NOMO-1 treated with DMSO at 0.1 percent for 48 hours (cell line): ENCODE measurements around the gene FUT9.

Experiments
- DNase-seq: peaks from one replicate; lab custom pipeline; 2025; ENCODE audit not compliant: unreplicated experiment; lab: John Stamatoyannopoulos, UW

The FUT9 gene

DNA sequence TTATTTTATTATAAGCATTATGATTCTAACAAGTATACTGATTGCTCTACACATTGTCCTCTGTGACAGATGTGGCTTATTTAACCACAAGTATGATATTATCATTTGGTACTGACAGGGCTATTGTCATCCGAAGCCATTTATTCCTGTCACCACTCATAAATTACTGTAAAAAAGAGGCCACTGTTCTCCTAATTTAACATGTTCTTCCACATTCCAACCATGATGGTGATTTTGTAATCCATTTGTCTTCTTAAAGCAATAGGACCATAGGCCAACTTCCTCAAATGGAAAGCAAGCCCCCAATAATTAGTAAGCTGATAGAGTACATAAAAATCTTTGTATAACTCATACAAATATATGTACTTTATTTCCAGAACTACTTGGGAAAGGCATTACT lies 50.6 kb downstream of the FUT9 start:
- no peak for DNase-seq

DNA sequence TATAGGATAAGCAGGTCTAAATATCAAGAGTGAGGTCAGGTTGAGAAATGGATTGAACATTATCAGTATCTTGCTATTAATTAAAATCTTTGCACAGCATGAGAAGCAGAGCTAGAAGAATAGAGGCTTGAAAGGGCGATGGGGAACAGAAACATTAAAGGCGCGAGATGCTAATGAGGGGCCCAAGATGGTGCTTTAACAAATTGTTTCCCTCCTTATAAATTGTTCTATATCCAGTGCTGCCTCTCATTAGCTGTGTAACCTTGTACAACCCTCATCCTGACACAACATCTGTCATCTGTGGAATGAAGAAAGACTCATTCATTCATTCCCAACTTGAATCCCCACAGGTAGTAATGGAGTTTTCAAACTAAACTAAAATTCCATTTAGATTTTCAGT lies 57.8 kb downstream of the FUT9 start:
- no peak for DNase-seq

DNA sequence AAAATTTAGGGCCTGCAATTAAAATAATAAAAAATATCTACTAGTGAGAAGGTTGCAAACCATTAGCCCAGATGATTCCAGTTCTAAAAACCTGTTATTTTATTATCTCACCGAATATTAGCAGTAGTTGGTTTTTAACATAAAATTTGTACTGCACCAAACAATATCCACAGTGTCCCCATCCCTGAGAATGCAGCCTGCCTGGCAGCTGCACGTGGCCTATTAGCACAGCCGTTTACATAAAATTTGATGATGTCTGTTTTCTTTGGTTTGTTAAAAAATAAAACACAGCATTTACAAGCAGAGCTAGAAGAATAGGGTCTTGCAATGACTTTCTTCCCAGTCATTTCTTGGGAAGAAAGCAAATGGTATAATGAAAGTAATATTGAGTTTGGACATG lies 58.2 kb downstream of the FUT9 start:
- DNase-seq = no peak

DNA sequence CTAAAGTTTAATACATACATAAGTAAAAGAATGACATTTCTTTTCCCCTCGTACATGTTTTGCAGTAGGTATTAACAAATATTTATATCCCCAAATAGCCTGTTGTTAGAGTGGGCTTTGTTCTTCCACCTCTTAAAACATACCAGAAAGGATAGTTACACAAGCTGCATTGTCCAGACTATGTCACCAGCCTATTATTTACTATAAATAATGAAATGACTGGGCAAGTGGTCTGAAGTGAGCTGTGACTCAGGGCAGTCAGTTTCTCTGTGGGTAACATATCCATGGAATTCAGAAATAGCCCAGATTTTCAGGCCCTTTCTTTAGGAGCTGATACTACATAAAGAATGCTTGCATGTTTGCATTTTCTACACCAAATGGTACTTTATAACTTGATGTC lies 60.1 kb downstream of the FUT9 start:
- DNase-seq = no peak

DNA sequence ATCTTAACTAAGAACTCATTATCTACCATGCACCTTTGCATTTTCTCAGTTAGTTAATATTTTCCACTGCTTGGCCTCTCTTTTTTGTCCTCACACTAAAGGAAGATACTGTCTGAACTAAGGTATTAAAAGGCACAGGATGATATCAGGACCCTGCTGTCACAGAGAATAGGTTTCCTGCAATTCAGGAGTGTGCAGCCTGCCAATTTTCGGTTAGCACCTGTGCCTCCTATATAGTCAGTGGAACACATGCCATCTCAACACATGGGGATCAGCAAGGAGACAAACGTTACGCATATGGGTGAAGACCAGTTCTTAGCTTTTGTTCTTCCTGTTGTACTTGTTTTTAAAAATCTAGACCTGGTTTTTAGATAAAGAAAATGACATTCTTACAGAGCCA lies 71.0 kb downstream of the FUT9 start:
- DNase-seq = no peak

DNA sequence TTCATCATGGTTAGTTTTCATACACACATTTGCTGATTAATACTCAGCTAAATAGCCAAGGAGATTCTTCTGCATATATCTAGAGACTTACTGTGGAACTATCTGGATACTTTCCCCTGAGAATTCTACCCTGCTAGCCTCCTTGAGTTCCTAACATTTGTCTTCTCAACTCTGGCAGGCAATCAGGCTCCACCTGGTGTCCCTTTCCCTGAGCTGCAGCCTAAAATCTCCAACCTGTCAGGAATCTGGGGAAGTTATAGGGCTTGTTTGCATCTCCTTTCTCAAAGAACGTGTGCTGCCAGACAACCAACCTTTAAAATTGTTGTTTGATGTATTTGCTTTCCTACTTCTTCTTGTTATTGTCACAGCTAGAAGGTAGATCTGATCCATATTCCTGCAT lies 73.4 kb downstream of the FUT9 start:
- DNase-seq = no peak

DNA sequence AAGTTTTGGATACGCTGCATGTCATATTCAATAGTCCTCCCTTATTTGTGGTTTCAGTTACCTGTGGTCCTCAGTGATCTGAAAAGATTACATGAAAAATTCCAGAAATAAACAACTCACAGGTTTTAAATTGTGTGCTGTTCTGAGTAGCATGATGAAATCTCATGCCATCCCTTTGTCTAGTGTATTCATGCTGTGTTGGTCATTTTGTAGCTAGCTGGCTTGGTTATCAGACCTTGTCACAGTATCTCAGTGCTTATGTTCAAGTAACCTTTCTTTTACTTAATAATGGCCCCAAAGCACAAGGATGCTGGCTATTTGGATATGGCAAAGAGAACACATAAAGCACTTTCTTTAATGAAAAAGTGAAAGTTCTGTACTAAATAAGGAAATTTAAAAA lies 78.3 kb downstream of the FUT9 start:
- DNase-seq = no peak

DNA sequence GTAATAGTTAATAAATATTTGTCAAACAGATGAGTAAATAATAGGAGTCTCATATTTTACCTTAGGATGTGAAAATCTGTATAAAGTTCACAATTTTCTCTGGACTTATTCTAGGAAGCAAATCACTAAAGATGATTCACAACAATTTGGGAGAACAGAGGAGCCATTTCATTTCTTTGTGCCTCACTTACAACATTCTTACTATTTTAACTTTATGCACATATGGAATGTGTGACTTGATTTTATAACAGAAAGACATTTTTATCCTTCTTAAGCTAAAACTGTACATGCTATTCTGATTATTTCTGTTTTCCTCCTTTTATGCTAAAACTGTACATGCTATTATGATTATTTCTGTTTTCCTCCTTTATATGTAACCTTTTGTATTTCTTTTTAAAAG lies 83.3 kb downstream of the FUT9 start:
- no peak for DNase-seq

DNA sequence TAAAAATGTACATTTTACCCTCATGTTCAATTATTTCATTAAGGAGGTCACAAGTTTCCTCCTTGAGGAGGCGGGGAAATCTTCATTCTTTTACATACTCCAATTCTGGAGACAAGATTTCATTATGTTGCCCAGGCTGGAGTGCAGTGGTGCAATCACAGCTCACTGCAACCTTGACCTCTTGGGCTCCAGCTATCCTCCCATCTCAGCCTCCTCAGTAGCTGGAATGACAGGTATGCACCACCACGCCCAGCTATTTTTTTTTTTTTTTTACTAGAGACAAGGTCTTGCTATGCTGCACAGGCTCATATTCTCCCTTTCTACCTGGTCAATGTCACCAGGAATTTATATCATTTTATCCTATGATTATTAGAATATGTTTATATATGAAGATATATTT lies 85.8 kb downstream of the FUT9 start:
- DNase-seq = no peak

DNA sequence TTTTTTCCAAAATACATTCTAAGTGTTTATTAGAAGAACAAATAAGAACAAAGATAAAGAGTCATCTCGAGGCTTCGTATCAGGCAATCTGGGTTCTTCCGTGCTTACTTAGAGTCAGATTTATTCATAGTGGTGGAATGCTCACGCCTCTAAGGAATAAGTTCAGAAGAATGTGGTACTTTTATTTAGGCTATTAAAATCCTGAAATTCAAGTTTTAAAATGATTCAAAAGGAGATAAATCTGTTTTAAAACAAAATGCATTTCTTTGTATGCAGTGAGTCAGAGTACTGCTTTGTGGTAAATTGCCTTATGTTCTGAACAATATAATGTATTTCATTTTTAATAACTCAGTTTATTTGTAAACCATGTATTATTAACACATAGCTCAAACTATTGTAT lies 89.1 kb downstream of the FUT9 start:
- DNase-seq = no peak

DNA sequence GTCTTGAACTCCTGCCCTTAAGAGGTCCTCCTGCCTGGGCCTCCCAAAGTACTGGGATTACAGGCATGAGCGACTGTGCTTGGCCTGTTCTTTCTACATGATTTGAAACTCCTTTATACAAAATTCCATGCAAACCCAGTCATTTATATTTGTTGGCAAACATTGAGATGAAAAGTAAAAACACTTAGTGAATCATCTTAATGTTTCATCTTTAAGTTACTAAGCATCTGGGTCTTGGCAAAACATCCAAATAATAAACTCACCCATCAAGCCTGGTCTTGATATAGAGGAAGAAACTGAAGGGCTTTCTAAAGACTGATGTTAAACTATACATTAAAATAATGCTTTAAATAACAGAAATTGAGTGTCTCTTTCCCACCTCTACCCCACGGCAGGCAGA lies 95.1 kb downstream of the FUT9 start:
- no peak for DNase-seq

DNA sequence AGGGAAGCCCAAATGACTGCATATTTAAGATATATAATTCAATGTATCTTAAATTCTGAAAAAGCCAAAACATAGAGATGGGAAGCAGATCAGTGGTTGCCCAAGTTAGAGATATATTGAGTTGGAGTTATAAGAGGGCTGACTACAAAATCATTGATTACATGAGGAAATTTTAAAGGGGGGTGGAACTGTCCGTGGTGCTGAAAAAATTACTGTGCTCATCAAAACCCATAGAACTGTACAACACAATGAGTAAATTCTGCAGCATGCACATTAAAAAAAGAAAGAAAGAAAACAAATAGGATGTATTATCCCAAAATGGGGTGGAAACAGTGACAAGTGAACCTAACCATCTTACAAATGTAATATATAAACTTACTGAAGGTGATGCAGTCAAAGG lies 100.9 kb downstream of the FUT9 start:
- DNase-seq = no peak

DNA sequence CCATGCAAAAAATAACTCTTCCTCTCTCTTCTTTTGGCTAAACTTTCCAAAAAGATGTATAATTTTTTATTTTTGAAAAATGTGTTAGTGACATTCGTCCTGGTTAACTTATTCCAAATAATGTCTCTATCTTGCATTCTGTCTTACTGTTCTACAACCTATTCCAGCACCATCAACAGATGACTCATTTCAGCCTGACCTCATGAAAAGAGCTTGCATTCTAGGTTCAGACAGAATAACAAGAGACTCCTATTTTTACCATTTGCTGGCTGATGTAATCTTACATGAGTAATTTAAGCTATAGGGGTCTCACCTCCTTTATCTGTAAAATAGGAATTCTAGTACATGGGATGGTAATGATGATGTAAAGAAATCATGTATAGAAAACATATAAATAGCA lies 109.0 kb downstream of the FUT9 start:
- no peak for DNase-seq

DNA sequence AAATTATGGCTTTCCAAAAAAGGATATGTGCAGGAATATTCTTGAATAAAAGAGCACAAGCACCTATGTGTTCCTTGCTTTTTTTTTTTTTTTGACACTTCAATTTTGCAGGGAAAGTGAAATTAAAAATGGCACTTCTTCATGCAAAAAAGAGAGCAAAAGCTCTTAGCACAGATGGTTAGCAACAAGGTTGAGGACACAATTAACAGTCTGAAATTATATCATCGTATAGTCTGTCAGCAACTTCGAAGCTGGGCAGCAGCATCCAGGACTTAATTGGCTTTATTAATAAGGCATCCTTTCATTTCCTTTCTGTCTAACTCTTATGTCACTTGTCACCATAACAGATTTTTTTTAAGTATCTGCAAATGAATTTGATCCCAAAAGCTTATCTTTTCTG lies 122.6 kb downstream of the FUT9 start:
- no peak for DNase-seq

DNA sequence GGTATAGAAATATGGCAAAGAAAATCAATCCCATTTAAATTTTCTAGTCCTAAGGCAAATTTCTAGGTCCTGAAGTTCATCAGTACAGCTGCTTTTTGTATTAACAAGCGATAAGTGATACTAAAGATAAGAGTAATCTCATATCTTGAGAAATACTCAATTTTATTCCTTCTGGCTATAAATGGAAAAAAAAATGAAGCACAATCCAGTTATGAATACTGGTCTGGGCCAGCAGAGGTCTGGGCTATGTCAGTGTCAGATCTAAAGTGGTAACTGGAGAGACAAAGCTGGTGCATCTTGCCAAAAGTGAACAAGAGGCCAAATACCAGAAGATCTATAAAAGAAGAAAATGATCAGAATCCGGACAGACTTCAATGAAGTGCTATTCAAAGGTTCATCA lies 126.4 kb downstream of the FUT9 start:
- no peak for DNase-seq

DNA sequence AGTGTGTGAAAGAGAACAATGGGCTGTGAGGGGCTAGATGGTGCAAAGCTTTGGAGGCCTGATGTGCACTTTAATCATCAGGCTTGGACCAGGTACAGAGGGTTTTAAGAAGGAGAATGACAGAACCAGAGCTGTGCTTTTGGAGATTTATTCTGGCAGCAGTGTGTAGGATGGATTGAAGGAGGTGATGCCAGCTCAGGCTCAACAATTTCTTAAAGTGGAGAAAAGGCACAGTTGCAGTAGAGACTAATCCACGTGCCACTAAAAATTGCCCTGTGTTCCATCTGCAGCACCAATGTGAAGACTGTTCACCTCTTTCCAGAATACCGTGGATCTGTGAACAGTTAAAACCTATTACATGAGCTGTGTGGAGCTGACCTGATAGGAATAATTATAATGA lies 134.7 kb downstream of the FUT9 start:
- no peak for DNase-seq

DNA sequence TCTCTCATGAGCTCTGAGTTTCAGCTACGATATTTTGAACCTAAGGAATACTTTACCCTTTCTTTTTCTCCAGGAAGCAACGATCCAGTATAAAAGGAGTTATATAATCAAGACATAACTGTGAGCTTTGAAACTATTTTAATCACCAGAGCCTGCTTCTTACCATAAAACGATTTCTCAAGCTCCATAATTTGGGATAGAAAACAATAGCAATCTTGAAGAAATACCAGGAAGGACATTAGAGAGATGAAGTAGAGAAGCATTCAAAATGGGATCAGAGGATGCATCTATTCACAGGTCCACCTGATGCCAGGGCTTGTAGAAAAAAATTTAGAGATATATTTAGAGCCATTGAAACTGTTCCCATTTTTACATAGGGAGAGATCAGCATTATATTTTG lies 135.9 kb downstream of the FUT9 start:
- no peak for DNase-seq

DNA sequence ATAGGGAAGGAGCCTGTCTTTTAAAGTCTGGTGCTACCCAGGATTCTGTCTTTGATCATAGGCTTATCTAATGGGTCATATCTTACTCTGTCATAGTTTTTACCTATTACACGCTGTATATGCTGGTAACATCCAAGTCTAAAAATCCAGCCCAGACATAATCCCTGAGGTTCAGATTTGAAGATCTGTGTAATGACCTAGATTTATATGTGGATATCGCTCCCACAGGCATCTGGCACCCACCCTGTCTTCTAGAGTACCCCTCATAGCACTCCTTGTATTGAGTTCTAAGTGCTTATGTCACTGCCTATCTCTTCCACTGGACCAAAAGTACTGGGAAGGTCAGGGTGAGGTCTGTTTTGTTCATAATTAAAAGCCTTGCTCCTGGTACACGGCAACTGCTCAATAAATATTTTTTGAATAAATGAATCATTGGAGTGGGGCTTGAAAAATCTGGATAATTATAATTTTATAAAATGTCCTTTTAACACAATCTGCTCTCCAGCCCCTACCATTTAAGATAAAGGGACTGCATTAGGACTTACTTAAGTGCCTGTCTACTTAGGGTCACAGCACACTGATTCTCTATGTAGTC lies 136.4 kb downstream of the FUT9 start:
- DNase-seq = no peak

DNA sequence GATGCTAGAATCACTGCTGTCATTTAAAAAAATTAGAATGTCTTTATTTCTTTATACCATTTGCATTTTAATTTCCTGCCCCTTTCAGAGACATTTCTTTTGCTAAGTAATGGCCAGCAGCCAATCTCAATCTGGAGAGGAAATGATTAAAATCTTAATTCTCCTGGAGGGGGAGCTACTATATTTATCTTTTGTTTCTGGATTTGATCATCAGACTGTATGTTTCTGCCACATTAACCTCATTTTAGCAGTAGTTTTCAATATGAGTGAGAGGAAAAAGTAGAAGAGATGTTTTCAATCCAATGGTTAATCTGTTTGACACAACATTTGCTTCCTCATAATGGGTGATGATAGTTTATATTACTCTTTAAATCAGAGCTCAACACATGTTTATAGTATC lies 138.0 kb downstream of the FUT9 start:
- no peak for DNase-seq

DNA sequence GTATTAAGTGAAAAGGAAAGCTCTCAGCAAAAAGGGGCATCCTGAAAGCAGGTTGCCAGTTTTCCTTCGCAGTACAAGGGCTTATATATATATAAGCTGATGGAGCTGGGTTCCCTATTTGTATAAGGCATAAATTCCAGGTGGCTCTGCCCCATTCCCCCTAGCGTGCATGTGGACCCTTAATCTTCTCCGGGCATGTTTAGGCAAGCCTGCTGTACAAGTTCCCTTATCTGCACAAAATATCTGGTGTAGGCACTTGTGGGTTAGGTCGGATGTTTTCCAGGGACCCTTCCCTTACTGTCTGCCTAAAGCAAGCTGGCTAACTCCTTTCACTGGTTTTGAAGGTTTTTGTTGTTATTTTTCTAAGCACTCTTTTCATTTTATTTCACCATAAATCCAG lies 140.7 kb downstream of the FUT9 start:
- no peak for DNase-seq

DNA sequence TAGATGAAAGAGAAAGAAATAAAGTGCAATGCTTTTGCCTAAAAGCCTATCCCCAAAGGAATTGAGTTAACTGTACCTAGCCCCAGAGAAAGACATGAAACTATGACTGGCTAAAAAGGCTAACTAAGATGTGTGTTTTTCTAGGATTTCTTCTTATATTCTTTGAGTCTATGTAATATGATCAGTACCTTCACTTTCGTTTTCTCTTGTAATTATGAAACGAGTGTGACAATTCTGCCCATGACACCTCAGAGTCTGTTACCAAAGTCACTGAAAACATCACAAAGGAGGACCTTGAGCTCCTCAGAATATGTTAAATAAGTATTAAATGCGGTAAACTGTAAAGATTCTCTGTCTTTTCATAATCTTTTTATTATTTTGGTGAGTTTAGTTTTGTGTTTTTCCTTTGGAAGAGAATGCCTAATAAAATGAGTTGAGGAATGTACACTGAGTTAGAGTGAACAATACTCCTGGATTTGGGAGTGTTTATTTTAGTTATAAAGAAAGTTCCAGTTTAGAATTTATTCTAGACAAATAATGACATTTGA lies 141.3 kb downstream of the FUT9 start:
- DNase-seq = no peak

DNA sequence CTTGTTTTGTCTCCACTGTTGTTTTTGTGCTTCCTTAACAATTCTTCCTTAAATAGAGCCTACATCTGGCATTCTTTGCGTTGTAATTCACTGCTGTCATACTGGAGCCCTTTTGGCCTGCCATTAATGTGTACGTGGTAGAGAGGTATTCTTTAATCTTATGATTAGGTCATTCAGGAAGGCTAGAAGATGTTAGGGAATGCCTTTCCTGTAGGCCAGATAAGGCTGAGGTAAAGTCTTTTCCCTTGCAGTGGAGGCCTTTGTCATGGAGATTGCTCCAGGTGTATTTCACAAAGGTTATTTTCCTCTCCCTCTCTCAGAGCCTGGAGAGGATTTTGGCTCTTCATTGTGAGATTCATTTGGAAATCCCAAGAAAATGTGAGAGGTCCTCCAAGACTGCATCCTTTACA lies 146.9 kb downstream of the FUT9 start:
- DNase-seq = no peak

DNA sequence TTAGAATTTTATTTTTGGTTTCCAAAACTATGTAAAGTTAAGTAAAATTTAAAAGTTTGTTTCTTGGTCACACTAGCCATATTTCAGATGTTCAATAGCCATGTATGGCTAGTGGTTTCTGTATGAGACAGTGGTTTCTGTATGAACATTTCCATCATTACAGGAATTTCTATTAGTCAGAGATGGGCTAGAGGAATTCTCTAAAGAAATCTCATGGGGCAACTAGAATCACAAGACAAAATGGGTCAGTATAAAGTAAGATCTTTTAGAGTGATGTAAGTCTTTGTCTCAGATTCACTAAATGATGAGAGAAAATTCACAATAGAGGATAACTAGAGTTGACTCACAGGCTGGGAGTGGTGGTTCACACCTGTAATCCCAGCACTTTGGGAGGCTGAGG lies 149.0 kb downstream of the FUT9 start:
- DNase-seq = no peak

DNA sequence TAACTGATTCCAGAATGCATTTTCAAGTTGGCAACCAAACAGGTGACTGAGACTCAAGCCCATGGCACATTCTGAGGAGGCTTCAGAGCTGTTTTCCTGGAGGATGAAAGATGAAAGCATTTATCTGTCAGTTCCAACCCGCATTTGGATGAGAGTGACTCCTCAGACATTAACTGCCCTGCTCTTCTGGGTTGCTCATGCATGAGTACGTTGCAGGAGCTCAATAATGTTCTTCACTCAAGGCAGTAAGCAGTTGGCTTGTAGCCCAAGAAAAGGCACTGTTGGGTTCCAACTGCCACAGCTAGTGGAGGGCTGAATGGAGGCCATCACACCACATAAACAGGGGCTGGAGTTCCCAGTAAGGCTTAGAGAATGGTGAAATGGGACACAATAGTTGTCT lies 155.3 kb downstream of the FUT9 start:
- no peak for DNase-seq
